Measurements from ENCODE around the gene APOLD1. TPM values are rescaled to one million over a fixed set of nuclear protein-coding genes. Genes with fewer than 3 reads are reported as not detected.

Gene APOLD1
- total RNA-seq, 2 experiments from 2014 or later, result 22.5 to 25.8 TPM

DNA sequence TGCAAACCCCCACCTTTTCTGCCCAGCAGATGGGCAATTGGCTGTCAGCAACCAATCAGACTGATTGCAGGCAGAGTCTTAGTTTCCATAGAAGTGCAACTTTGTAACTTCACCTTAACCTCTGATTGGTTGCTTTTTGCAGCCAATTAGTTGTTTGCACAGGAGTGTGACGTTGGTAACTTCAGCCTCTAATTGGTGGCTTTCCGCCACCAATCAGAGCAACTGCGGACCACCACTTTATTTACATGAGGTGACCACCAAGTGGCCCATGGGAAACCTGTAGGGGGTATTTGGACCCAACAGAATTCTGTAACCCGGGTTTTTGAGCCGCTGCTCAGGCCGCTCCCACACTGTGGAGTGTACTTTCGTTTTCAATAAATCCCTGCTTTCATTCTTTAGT is 36.0 kb upstream of the APOLD1 start:
- no TSS peak for BruUV-seq (replicated peaks)
- POLR2A ChIA-PET, result interaction anchor here (0.6 kb wide), 1 partner anchor 374 kb away, joined by 4 read pairs; no protein-coding TSS in a partner anchor
- peaks cover 24% of the 10 kb centered on the region; the same call in 1 of the 2 replicates for H3K36me3 ChIP-seq (ENCODE audit: insufficient read depth, low read length)

DNA sequence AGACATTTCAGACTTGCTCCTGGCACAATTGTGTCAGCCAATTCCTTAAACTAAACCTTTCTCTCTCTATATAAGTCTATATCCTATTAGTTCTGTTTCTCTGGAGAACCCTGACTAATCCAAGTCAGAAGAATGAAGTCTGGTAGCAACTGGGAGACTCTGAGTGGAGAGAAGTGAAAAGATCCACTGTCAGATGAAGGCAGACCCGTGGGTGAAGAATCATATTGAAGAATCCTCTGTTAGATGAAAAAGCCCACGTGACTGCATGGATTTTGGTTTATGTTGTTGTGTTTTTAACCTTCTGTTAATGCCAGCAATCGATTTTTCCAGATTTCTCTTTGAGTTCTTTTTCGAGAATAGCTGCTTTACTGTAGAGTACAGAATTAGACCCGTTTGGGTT is 29.5 kb upstream of the APOLD1 start:
- H3K9me2 ChIP-seq (ENCODE audit: insufficient read depth, low read length), result no peaks in the 10 kb centered on the region
- intact Hi-C loops (cut with micrococcal nuclease; ENCODE audit: unreplicated experiment), result no loop called here
- peaks cover 16% of the 10 kb centered on the region; the same call in 1 of the 2 replicates for H3K36me3 ChIP-seq (ENCODE audit: insufficient read depth, low read length)
- POLR2A ChIA-PET, result interaction anchor here (0.7 kb wide), 1 partner anchor 16 kb away, joined by 3 read pairs; no protein-coding TSS in a partner anchor
- H3K9me3 ChIP-seq (ENCODE audit: low read length), result no peaks in the 10 kb centered on the region
- no peak overlapping the region for H3K4me3 ChIP-seq (ENCODE audit: low read depth, low read length, poor library complexity, severe bottlenecking)
- H3K4me1 ChIP-seq (ENCODE audit: insufficient read depth, low read length, poor library complexity, severe bottlenecking), result no peaks in the 10 kb centered on the region
- no peaks in the 10 kb centered on the region for H3K79me2 ChIP-seq (ENCODE audit: insufficient read depth, low read depth, low read length)
- no peak overlapping the region for H3K4me2 ChIP-seq (ENCODE audit: low read length)
- CTCF ChIA-PET (ENCODE audit: unreplicated experiment), result no interaction called here
- H3K27ac ChIP-seq (ENCODE audit: low read depth, low read length, poor library complexity, severe bottlenecking), result no peak overlapping the region
- no peak overlapping the region for H2AFZ ChIP-seq (ENCODE audit: low read length)
- H4K20me1 ChIP-seq (ENCODE audit: insufficient read depth, low read length), result no peaks in the 10 kb centered on the region
- BruUV-seq (replicated peaks), result no TSS peak
- TF ChIP-seq EZH2phosphoT487 (IDR thresholded peaks at IDR 0.05; ENCODE audit: borderline replicate concordance, low read depth, low read length), result no peak
- TF ChIP-seq, protein P1, sequence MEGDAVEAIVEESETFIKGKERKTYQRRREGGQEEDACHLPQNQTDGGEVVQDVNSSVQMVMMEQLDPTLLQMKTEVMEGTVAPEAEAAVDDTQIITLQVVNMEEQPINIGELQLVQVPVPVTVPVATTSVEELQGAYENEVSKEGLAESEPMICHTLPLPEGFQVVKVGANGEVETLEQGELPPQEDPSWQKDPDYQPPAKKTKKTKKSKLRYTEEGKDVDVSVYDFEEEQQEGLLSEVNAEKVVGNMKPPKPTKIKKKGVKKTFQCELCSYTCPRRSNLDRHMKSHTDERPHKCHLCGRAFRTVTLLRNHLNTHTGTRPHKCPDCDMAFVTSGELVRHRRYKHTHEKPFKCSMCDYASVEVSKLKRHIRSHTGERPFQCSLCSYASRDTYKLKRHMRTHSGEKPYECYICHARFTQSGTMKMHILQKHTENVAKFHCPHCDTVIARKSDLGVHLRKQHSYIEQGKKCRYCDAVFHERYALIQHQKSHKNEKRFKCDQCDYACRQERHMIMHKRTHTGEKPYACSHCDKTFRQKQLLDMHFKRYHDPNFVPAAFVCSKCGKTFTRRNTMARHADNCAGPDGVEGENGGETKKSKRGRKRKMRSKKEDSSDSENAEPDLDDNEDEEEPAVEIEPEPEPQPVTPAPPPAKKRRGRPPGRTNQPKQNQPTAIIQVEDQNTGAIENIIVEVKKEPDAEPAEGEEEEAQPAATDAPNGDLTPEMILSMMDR (conservative IDR thresholded peaks at IDR 0.05; ENCODE audit: low read length), result no peak
- no peak for DNase-seq (ENCODE audit: low spot score)

More for the DNA sequence above, 36.0 kb upstream of the APOLD1 start:
- no peak overlapping the region for H3K4me3 ChIP-seq (ENCODE audit: low read depth, low read length, poor library complexity, severe bottlenecking)
- no peaks in the 10 kb centered on the region for H3K9me2 ChIP-seq (ENCODE audit: insufficient read depth, low read length)
- no peak overlapping the region for H3K27ac ChIP-seq (ENCODE audit: low read depth, low read length, poor library complexity, severe bottlenecking)
- H3K4me1 ChIP-seq (ENCODE audit: insufficient read depth, low read length, poor library complexity, severe bottlenecking), result no peaks in the 10 kb centered on the region
- H2AFZ ChIP-seq (ENCODE audit: low read length), result no peak overlapping the region
- no peak for DNase-seq (ENCODE audit: low spot score)
- no peaks in the 10 kb centered on the region for H3K9me3 ChIP-seq (ENCODE audit: low read length)
- no peaks in the 10 kb centered on the region for H3K79me2 ChIP-seq (ENCODE audit: insufficient read depth, low read depth, low read length)
- no peaks in the 10 kb centered on the region for H4K20me1 ChIP-seq (ENCODE audit: insufficient read depth, low read length)
- H3K4me2 ChIP-seq (ENCODE audit: low read length), result no peak overlapping the region
- no peak for TF ChIP-seq EZH2phosphoT487 (IDR thresholded peaks at IDR 0.05; ENCODE audit: borderline replicate concordance, low read depth, low read length)
- TF ChIP-seq, protein P1 (conservative IDR thresholded peaks at IDR 0.05; ENCODE audit: low read length), result no peak
- CTCF ChIA-PET (ENCODE audit: unreplicated experiment), result interaction anchor here (0.5 kb wide), 1 partner anchor 39 kb away, joined by 3 read pairs; no protein-coding TSS in a partner anchor
- intact Hi-C loops (cut with micrococcal nuclease; ENCODE audit: unreplicated experiment), result no loop called here

DNA sequence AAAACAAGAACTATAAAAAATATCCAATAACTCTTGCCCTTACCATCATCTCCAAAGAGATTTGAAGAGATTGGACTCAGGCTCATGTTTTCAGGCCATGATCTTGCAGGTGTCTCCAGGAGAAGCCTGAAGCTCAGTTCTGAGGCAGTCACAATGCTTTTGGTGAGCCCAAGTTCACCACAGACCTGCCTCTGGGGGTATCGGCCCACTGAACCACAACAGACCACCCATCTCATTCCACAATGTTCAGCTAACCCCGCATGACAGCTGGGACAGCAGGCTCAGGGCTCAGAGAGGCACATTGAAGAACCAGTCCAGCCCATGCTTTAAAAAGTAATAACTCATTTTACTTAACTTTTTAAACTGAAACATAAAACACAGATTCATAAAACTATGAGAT is 28.3 kb upstream of the APOLD1 start:
- DNase-seq (ENCODE audit: low spot score), result no peak
- intact Hi-C loops (cut with micrococcal nuclease; ENCODE audit: unreplicated experiment), result no loop called here
- POLR2A ChIA-PET, result no interaction called here
- no TSS peak for BruUV-seq (replicated peaks)
- CTCF ChIA-PET (ENCODE audit: unreplicated experiment), result interaction anchor here (0.6 kb wide), 1 partner anchor 490 kb away, joined by 3 read pairs; no protein-coding TSS in a partner anchor
- Histone ChIP-seq H3K27ac (ENCODE audit: low read depth, low read length, poor library complexity, severe bottlenecking) (no peak overlapping the region), H4K20me1 (ENCODE audit: insufficient read depth, low read length) (no peaks in the 10 kb centered on the region), H3K9me2 (ENCODE audit: insufficient read depth, low read length) (no peaks in the 10 kb centered on the region), H3K4me1 (ENCODE audit: insufficient read depth, low read length, poor library complexity, severe bottlenecking) (no peaks in the 10 kb centered on the region), H3K4me3 (ENCODE audit: low read depth, low read length, poor library complexity, severe bottlenecking) (no peak overlapping the region), H3K9me3 (ENCODE audit: low read length) (no peaks in the 10 kb centered on the region), H3K36me3 (ENCODE audit: insufficient read depth, low read length) (peaks cover 4% of the 10 kb centered on the region; the same call in 1 of the 2 replicates), H2AFZ (ENCODE audit: low read length) (no peak overlapping the region), H3K4me2 (ENCODE audit: low read length) (no peak overlapping the region), H3K79me2 (ENCODE audit: insufficient read depth, low read depth, low read length) (no peaks in the 10 kb centered on the region)
- TF ChIP-seq EZH2phosphoT487 (IDR thresholded peaks at IDR 0.05; ENCODE audit: borderline replicate concordance, low read depth, low read length), result no peak
- TF ChIP-seq, protein P1 (conservative IDR thresholded peaks at IDR 0.05; ENCODE audit: low read length), result no peak
